Fibroblast of skin of right quadriceps (primary cell): ENCODE results near the gene SCT.

ENCODE experiments used
- DNase-seq: peaks from one replicate; pipeline ENCODE4 v3.0.0-alpha.2; 2013

SCT gene

GRCh38 chr11:609341-609811 lies 17.6 kb downstream of the SCT start:
- DNase-seq: no peak

GRCh38 chr11:608791-609251 lies 18.2 kb downstream of the SCT start:
- no peak for DNase-seq

GRCh38 chr11:607971-608659 lies 18.9 kb downstream of the SCT start:
- DNase-seq: no peak

GRCh38 chr11:607020-607780 lies 19.8 kb downstream of the SCT start:
- no peak for DNase-seq

DNA sequence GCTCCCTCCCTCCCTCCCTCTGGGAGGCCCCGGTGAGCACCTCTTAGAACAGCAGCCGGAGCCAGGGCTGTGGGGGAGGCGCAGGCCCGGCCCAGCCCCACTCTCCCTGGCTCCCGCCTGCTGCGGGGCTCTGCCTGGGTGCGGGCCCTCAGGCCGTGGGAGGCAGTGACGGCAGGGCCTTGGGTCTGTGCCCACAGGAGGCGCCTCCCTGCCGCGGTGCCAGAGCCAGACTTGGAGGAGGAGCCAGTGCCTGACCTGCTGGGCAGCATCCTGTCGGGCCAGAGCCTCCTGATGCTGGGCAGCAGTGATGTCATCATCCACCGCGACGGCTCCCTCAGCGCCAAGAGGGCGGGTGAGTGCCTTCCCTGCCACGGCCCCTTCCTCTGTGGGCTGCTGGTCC lies 20.7 kb downstream of the SCT start:
- no peak for DNase-seq

DNA sequence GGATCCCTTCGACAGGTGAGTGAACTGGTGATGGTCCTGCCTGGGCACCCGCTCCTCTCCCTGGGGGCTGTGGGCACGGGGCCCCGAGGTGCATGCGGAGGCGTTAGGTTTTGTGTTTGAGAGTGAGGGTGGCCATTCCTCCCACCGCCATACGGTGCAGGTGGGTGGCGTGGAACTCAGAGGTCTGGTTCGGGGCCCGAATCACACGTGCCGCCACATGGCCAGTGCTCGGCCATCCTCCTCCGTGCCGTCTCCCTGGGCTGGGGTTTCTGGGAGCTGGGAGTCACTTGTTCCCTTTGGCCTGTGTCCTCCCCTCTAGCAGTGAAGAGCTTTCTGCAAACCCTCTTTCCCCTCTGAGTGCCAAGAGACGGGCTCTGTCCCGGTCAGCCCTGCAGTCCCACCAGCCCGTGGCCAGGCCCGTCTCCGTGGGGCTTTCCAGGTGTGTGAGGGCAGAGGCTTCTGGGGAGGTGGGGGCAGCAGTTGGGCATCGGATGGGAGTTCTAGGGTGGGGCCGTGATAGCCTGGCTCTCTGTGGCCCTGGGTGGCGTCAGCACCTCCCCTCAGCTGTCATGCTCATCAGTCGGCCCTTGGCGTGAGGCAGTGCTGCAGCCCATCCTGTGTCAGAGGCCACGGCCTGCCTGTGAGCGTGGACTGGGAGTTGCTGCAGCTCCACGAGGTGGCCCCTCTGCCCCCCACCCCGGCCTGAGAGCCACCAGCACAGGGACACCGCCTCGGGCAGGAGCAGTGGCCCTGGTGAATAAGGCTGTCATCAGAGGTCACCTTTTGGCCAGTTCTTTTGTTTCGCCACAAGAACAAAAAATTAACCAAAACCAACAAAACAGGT lies 21.5 kb downstream of the SCT start:
- no peak for DNase-seq

DNA sequence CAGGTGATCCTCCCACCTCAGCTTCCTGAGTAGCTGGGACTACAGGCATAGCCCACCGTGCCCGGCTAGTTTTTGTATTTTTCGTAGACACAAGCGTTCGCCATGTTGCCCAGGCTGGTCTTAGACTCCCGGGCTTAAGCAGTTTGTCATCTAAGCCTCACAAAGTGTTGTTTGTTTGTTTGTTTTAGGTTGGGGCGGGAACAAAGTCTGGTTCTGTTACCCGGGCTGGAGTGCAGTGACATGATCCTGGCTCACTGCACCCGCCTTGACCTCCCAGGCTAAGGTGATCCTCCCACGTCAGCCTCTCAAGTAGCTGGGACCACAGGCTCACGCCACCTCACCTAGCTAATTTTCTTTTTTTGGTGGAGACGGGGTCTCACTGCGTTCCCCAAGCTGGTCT lies 23.8 kb downstream of the SCT start:
- no peak for DNase-seq

DNA sequence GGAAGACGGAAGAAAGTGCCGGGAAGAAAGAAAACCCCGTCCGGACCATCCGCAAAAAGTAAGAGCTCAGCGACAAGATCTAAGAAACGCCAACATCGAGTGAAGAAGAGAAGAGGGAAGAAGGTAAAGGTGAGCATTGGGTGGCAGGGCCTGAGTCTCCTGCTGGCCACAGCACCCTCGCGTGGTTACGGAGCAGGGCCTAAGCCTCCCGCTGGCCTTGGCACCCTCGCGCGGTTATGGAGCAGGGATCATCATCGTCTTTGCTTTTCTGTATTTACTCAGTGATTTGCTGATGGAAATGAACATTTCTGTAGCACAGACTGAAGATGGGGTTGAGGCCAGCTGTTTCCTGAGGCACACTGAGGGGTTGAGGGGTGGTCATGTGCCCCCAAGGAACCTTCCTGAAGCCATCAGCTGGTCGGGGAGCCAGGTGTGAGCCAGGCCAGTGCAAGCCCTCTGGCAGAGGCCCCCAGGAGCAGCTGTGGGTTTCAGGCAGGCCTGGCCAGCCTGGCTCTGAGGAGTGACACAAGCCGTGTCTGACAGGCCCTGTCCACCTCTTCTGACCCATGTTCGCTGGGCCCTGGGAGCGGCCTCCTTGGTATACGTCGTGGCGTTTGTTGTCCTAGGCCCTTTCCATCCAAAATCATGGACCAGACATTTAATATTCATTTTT lies 25.3 kb downstream of the SCT start:
- no peak for DNase-seq

- no peak for DNase-seq
These were observed 28.8 kb downstream of the SCT start for GRCh38 chr11:598005-598680.

DNA sequence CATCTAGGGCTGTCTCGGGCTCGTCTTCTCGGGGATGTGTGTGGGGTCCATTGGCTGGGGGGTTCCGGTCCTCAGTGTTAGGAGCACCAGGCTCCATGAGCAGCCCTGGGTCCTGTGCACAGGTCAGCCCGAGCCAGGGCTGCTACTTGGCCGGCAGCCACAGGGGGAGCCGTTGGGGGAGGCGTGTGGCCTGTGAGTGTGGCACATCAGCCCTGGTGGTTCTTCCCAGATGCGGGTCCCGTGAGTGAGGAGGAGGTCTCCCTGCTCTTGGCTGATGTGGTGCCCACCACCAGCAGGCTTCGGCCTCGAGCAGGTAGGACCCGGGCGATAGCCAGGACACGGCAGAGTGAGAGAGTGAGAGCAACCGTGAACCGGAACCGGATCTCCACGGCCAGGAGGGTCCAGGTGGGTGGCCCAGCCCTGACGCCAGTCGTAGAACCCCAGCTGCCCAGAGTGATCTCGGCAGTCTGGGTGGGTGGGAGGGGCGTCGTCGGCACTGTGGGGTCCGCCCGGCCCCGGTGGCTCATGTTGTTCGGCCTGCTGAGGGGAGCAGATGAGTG lies 29.7 kb downstream of the SCT start:
- no peak for DNase-seq

- DNase-seq: no peak
These were observed 30.6 kb downstream of the SCT start for GRCh38 chr11:596374-596773.

DNA sequence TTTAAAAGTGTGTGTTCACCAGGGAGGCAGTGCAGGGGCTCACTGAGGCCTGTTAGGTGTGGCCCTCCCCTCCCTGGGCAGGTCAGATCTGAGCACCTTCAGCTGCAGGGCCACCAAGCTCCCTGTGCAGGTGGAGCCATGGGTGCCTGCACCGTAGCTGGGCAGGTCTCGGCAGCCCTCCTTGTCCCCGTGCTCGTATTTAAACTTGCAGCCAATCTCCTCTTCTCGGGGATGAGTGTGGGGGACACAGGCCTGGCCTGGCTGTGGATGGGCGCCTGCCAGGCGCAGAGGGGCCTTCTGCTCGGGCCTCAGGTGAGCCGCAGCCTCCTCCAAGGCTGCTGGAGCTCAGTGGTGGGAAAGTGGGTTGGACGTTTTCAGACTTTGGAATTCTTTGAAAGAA lies 31.6 kb downstream of the SCT start:
- no peak for DNase-seq

- no peak for DNase-seq
These were observed 33.6 kb downstream of the SCT start for GRCh38 chr11:593347-593746.

- DNase-seq: no peak
These were observed 34.1 kb downstream of the SCT start for GRCh38 chr11:592918-593317.

GRCh38 chr11:592501-592900 lies 34.5 kb downstream of the SCT start:
- no peak for DNase-seq

GRCh38 chr11:590997-591396 lies 36.0 kb downstream of the SCT start:
- no peak for DNase-seq

- DNase-seq: no peak
These were observed 37.2 kb downstream of the SCT start for GRCh38 chr11:589798-590197.

DNA sequence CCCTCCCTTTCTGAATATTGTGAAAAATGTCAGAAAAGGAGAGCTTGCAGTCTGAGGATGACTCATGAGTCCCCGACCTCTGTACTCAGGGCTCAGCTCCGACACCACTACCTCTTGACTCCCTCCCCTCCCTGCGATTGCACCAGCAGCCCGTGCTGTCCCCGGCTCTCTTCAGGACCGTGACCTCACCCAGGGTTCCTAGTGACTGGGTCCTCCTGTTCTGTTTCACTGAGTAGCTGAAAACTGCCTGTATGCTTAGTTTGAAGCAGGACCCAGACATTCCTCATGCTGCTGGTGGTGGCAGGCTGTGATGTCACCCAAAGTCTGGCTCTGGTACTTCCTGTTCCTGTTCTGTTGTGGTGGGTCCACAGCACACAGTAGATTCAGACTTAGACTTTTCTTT lies 39.0 kb downstream of the SCT start:
- no peak for DNase-seq

DNA sequence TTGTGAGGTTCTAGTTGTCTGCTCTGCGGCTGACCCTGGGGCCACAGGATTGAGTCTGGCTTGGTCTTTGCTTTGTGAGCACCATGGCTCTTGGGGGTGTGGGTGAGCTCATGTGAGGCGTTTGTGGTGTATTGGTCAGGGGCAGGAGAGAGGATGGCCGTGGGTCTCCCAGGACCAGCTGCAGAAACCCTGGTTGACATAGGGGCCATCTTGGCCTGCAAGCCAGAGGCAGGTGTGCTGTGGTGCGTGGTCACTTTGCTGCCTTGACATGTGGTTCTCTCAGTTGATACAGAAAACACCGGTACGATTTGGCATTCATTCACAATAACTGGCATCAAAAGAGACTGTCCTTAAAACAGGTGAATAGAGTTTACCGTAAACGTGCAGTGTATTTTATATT lies 39.4 kb downstream of the SCT start:
- DNase-seq: no peak

DNA sequence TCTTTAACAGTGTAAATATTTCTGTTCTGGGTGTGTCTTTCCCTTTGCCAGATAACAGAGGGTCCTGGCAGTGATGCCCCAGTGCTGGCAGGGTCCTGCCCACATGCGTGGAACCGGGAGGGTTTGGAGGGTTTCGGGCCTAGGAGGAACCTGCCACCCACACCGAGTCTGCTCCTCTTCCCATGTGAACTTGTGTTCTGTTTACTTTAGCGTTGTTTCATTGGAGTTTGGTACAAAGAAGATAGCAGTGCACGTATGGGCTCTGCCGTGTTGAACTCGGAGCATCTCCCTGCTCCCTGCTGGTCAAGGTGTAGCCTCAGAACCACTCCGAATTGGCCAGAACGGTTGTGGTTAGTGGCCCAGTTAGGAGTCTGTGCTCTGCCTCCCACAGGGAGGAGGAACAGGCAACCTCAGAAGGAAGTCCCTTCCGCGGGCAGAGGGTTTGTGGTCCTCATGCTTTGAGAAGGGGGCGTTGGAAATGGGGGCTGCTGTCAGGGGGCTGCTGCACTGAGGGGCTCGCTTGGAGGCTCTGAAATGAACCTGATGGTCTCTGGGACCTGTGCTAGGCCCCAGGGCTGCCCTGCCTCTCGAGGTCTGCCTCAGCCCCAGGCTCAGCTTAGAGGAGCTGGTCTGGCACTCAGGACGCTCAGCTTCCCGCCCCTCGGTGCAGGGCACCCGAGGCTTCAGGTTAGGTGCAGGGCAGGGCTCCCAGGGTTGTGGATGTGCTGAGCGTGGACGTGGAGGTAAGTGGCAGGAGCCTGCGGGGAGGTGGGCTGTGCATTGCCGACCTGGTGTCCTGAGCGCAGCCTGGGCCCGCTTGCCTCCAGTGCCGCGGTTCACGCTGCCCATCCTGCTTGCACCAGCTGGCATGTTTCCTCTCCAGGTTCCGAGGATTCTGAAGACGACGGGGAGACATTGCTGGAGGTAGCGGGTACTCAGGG lies 40.3 kb downstream of the SCT start:
- no peak for DNase-seq

GRCh38 chr11:584287-584686 lies 42.7 kb downstream of the SCT start:
- no peak for DNase-seq
